Caco-2 (cell line): ENCODE data around the gene TTC28. TPM values are rescaled to one million over a fixed set of nuclear protein-coding genes. Genes with fewer than 3 reads are reported as not detected.

Source experiments
- BruUV-seq: library from RNA; stranded (reverse); fragments of 400-500 nt; replicated peaks from 2 replicates; lab custom pipeline; 2021; lab: Mats Ljungman, UMichigan
- CTCF ChIA-PET: fragments of 300-600 bp; sonication (Branson Sonifier 250); formaldehyde crosslinking; loops from one replicate; lab custom pipeline; 2022; ENCODE audit warnings: antibody characterized with exemption; lab: Charles Lee
- POLR2A ChIA-PET: fragments of 300-600 bp; sonication (Branson Sonifier 250); formaldehyde crosslinking; loops from one replicate; lab custom pipeline; 2022; ENCODE audit warnings: antibody characterized with exemption; lab: Charles Lee
- DNase-seq, 2 experiments: peaks; one replicate each; pipeline versions ENCODE4 v3.0.0 to v3.0.0-alpha.2; 2020 to 2022
- H3K27me3 ChIP-seq: replicated peaks from 2 replicates; pipeline ENCODE4 v1.6.0; 2011; ENCODE audit warnings: low read length; ENCODE audit not compliant: control insufficient read depth, insufficient read depth
- H3K36me3 ChIP-seq: 2 replicates; pipeline ENCODE4 v1.5.1; 2011; ENCODE audit warnings: low read length; ENCODE audit not compliant: control insufficient read depth, insufficient read depth
- H3K4me1 ChIP-seq: fragments of 250-450 bp; sonication (Bioruptor Pico); 2 replicates; pipeline ENCODE4 v1.5.1; 2020; ENCODE audit warnings: mild to moderate bottlenecking
- H3K4me3 ChIP-seq: 2 replicates; pipeline ENCODE4 v1.5.1; 2011; ENCODE audit warnings: low read depth, mild to moderate bottlenecking, control low read depth, low read length
- H3K9me3 ChIP-seq: fragments of 250-450 bp; sonication (Bioruptor Pico); 2 replicates; pipeline ENCODE4 v1.5.1; 2020; ENCODE audit warnings: mild to moderate bottlenecking, moderate library complexity
- H3K27ac Mint-ChIP-seq: one replicate; pipeline ENCODE4 v1.8.0; 2022; ENCODE audit warnings: mixed read lengths; ENCODE audit not compliant: unreplicated experiment
- H3K27me3 Mint-ChIP-seq: one replicate; pipeline ENCODE4 v1.8.0; 2022; ENCODE audit warnings: mixed read lengths; ENCODE audit not compliant: insufficient read depth, unreplicated experiment
- H3K36me3 Mint-ChIP-seq: one replicate; pipeline ENCODE4 v1.8.0; 2022; ENCODE audit warnings: mild to moderate bottlenecking, mixed read lengths; ENCODE audit not compliant: insufficient read depth, unreplicated experiment
- H3K4me1 Mint-ChIP-seq: one replicate; pipeline ENCODE4 v1.8.0; 2022; ENCODE audit warnings: low read depth, mixed read lengths; ENCODE audit not compliant: unreplicated experiment
- H3K4me3 Mint-ChIP-seq: one replicate; pipeline ENCODE4 v1.8.0; 2022; ENCODE audit warnings: mild to moderate bottlenecking, moderate library complexity, mixed read lengths; ENCODE audit not compliant: unreplicated experiment
- H3K9me3 Mint-ChIP-seq: one replicate; pipeline ENCODE4 v1.8.0; 2022; ENCODE audit warnings: mixed read lengths; ENCODE audit not compliant: unreplicated experiment
- CTCF ChIP-seq, 2 experiments: fragments of 200-600 bp in 1 of 2; IDR thresholded peaks; 1 replicate in 1 of 2; 2 replicates in 1 of 2; pipeline versions ENCODE4 v1.5.1 to v1.8.0; 2011 to 2022; ENCODE audit warnings: antibody characterized with exemption in 1 of 2, control low read depth in 1 of 2, inconsistent platforms in 1 of 2, low read depth in 1 of 2, low read length in 1 of 2, mild to moderate bottlenecking in 1 of 2, moderate library complexity in 1 of 2; ENCODE audit not compliant: insufficient read depth in 1 of 2, severe bottlenecking in 1 of 2, unreplicated experiment in 1 of 2
- intact Hi-C: fragments of 100-400 bp; cut with micrococcal nuclease; formaldehyde crosslinking; loops from one replicate; pipeline ENCODE4 v1.10.0; 2022; ENCODE audit not compliant: unreplicated experiment
- total RNA-seq: library from RNA; stranded (reverse); gene quantifications from 2 replicates; pipeline ENCODE4 v1.2.3, GENCODE V29; 2022

Gene TTC28
- total RNA-seq, 1 experiment from 2014 or later = 12.0 TPM

- no peaks in the 10 kb centered on the region for H3K9me3 Mint-ChIP-seq
- no peak overlapping the region for H3K4me3 Mint-ChIP-seq
- BruUV-seq = no TSS peak
- Histone ChIP-seq H3K27me3 (no peaks in the 10 kb centered on the region), H3K4me3 (no peak overlapping the region), H3K9me3 (peaks cover 7% of the 10 kb centered on the region; the same call in 1 of the 2 replicates), H3K36me3 (no peaks in the 10 kb centered on the region), H3K4me1 (no peaks in the 10 kb centered on the region)
- TF ChIP-seq CTCF (IDR thresholded peaks at IDR 0.05; ENCODE audit: insufficient read depth in 1 of 2, low read depth in 1 of 2, low read length in 1 of 2, severe bottlenecking in 1 of 2, unreplicated experiment in 1 of 2) = no peak
- CTCF ChIA-PET = no interaction called here
- H3K27ac Mint-ChIP-seq = no peak overlapping the region
- no peak for DNase-seq
- H3K4me1 Mint-ChIP-seq = no peaks in the 10 kb centered on the region
- POLR2A ChIA-PET = no interaction called here
- H3K36me3 Mint-ChIP-seq = no peaks in the 10 kb centered on the region
- peaks cover 6% of the 10 kb centered on the region for H3K27me3 Mint-ChIP-seq
- intact Hi-C loops = no loop called here
These were observed 230.6 kb downstream of the TTC28 start for GRCh38 chr22:28449041-28449440.

DNA sequence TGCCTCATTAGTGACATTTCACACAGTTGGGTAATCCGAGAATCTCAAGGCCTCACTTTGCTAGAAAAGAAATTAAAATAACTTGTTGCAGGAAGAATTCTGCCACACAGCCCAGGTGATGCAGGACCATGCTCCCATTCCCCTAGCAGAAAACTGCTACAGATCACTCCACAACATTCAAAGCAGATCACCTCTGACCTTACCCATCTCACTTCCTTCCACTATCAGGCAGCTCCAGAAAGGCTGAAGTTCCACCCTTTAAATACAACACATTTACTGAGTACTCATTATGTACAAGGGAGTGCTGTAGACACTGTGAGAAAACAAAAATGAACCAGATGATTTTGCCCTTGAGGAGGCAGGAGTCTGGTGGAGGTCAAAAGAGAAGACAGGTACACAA is 231.0 kb downstream of the TTC28 start:
- BruUV-seq = no TSS peak
- ChIA-PET POLR2A (no interaction called here), CTCF (no interaction called here)
- H3K4me1 ChIP-seq = no peaks in the 10 kb centered on the region
- no peaks in the 10 kb centered on the region for H3K27me3 ChIP-seq
- Mint-ChIP-seq H3K4me1 (no peaks in the 10 kb centered on the region), H3K27me3 (peaks cover 6% of the 10 kb centered on the region), H3K36me3 (no peaks in the 10 kb centered on the region), H3K27ac (no peak overlapping the region), H3K9me3 (no peaks in the 10 kb centered on the region), H3K4me3 (no peak overlapping the region)
- H3K4me3 ChIP-seq = no peak overlapping the region
- H3K36me3 ChIP-seq = no peaks in the 10 kb centered on the region
- TF ChIP-seq CTCF (IDR thresholded peaks at IDR 0.05; ENCODE audit: insufficient read depth in 1 of 2, low read depth in 1 of 2, low read length in 1 of 2, severe bottlenecking in 1 of 2, unreplicated experiment in 1 of 2) = no peak
- DNase-seq = no peak
- H3K9me3 ChIP-seq = peaks cover 7% of the 10 kb centered on the region; the same call in 1 of the 2 replicates
- intact Hi-C loops = no loop called here

DNA sequence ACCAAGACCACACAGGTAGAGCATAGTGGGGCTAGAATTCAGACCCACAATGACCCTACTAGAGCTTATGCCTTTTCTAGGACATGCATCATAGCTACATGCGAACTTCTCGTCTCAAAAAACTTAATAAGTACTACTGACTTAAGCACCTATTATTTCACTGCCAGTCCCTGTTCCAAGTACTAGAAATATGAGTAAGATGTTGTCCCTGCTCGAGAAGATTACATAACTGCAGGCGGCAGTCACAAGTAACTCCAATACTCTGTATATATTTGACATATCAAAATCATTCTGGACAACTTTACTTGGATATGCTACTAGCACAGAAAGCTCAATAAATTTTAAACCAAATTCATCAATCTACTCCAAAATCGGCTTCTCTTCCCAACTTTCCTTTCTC is 235.0 kb downstream of the TTC28 start:
- Histone ChIP-seq H3K36me3 (no peaks in the 10 kb centered on the region), H3K4me3 (no peak overlapping the region), H3K27me3 (no peaks in the 10 kb centered on the region), H3K4me1 (no peaks in the 10 kb centered on the region), H3K9me3 (no peaks in the 10 kb centered on the region)
- no peak overlapping the region for H3K27ac Mint-ChIP-seq
- no peak overlapping the region for H3K4me3 Mint-ChIP-seq
- no peaks in the 10 kb centered on the region for H3K4me1 Mint-ChIP-seq
- intact Hi-C loops = loop anchor here (5.0 kb wide), 1 partner anchor 192 kb away; no protein-coding TSS in a partner anchor
- no peak for TF ChIP-seq CTCF (IDR thresholded peaks at IDR 0.05; ENCODE audit: insufficient read depth in 1 of 2, low read depth in 1 of 2, low read length in 1 of 2, severe bottlenecking in 1 of 2, unreplicated experiment in 1 of 2)
- POLR2A ChIA-PET = no interaction called here
- H3K9me3 Mint-ChIP-seq = no peaks in the 10 kb centered on the region
- CTCF ChIA-PET = no interaction called here
- no peaks in the 10 kb centered on the region for H3K36me3 Mint-ChIP-seq
- DNase-seq = no peak
- BruUV-seq = no TSS peak
- H3K27me3 Mint-ChIP-seq = peaks cover 6% of the 10 kb centered on the region
